Liver (tissue), 2 donors: ENCODE data around the gene LARP4.
"Not testable (repeated sequence)": the region's sequence is repeated elsewhere in the genome, so short reads cannot be mapped to it uniquely, and the experiment has no call there.

Source experiments
- CTCF ChIP-seq: fragments of 150-350 bp; IDR thresholded peaks from 2 replicates; pipeline ENCODE4 v1.5.1; 2017; ENCODE audit warnings: improper control_type of control experiment, low read depth, low read length; ENCODE audit not compliant: missing input control
- REST ChIP-seq: IDR thresholded peaks from 2 replicates; pipeline ENCODE4 v1.6.1; 2016; ENCODE audit warnings: antibody characterized with exemption, mild to moderate bottlenecking
- donor health status: healthy.

- not testable (repeated sequence) for TF ChIP-seq CTCF, REST
These were observed 22.2 kb downstream of the LARP4 start for GRCh38 chr12:50422855-50423254.
